ENCODE measurements around the gene CDYL2. TPM values are rescaled to one million over a fixed set of nuclear protein-coding genes. Genes with fewer than 3 reads are reported as not detected.
"Not testable (repeated sequence)": the region's sequence is repeated elsewhere in the genome, so short reads cannot be mapped to it uniquely, and the experiment has no call there.

The CDYL2 gene, protein sequence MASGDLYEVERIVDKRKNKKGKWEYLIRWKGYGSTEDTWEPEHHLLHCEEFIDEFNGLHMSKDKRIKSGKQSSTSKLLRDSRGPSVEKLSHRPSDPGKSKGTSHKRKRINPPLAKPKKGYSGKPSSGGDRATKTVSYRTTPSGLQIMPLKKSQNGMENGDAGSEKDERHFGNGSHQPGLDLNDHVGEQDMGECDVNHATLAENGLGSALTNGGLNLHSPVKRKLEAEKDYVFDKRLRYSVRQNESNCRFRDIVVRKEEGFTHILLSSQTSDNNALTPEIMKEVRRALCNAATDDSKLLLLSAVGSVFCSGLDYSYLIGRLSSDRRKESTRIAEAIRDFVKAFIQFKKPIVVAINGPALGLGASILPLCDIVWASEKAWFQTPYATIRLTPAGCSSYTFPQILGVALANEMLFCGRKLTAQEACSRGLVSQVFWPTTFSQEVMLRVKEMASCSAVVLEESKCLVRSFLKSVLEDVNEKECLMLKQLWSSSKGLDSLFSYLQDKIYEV
- 5.3 TPM for total RNA-seq

DNA sequence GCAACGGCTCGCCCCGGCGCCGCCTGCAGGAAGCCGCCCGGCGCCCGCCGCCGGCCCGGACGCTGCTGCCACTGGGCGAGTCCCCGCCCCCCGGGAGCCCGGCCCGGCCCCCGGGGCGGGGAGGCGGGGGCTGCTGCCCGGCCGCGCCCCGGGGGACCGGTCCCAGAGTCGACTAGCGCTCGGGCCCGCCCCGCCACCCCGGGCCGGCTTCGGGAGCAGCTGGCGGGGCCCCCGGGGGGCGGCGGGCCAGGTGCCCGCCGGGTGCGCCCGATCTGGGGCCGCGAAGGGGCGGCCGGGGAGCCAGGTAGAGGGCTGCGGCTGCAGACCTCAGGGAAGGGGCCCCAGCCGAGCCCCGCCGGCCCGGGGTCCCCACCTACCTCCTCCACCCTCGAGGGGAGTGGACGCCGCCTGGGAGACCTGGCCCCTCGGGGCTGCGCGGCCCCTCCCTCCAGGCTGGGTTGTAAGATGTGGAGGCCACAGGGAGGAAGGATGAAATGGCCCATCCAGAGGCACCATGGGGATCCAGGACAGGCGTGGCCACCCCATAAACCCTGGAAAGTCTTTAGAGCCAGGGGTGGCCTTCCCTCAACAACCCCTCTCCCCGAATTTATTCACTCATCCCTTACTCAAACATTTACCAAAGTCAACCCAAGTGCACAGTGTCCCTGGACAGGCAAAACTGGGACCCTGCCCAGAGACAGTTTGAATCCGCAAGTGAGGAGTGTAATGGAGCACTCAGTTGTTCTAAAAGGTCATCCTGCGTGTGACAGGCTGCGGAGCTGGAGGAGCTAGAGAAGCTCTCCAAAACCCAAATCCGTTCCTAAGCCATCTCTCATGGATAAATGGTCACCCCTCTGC, at the start of gene CDYL2:
CDYL2 (minus strand) TSS at position 73 of the 858 bp plus-strand sequence. CDS start 425 bp downstream, outside the sequence.
- ATAC-seq: peak; percentile 59

DNA sequence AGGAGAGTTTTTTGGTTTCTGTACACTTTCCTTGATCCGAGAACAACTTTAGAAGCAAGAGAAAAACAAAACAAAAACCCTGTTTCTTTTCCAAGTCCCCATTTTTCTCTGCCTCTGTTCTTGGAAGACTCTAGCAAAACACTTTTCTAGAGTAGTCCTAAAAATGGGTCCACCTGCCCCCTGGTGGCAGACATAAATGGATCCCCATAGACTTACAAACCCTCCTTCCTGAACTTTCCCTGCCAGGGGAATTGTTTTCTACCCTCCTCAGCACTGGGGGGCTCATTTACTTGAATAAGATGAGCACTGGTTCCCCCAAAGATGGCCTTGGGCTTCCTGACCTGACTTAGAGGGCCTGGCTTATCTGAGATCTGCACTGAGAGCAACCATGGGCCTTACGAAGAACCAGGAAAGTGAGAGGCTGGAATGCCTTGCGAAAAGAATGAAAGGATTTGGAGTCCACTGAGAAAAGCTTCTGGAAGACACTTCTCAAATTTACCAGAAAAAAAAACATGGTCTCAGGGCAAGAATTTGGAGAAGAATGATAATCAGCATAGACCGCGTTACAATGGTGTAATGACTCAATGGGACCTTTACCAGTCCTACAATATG, 48.0 kb upstream of the CDYL2 start:
- ATAC-seq: no peak

DNA sequence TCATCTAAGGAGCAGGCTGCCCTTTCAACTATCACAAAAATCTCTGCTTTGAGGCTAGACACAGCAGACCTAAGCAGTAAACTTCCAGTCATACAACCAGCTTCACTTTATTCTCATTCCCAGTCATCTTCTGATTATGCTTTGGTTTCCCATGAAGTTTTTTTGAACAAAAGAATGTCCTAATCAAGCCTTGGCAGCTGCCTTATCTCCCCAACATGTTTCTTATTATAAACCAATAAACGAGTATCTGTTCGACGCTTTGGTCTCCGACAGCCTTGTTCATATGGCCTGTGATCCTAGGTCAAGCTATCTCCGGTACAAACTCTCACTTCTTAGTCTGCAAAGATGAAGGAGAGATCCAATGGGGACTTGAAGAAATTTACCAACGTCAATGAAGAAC, 47.4 kb upstream of the CDYL2 start:
- no peak for ATAC-seq

DNA sequence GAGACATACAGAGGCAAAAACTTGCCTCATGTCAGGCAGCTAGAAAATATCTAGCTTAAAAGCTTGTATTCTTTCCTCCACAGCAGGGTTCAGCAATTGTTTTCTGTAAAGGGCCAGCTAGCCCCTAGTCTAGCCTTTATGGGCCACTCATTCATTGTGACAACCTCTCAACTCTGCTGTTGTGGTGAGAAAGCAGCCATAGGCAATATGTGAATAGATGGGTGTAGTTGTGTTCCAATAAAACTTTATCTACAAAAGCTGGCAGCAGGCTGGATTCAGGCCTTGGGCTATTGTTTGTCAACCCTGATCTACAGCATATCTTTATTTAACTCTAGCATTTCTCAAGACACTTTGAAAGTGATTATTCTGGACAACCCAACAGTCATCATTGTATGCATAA, 46.4 kb upstream of the CDYL2 start:
- ATAC-seq: no peak

DNA sequence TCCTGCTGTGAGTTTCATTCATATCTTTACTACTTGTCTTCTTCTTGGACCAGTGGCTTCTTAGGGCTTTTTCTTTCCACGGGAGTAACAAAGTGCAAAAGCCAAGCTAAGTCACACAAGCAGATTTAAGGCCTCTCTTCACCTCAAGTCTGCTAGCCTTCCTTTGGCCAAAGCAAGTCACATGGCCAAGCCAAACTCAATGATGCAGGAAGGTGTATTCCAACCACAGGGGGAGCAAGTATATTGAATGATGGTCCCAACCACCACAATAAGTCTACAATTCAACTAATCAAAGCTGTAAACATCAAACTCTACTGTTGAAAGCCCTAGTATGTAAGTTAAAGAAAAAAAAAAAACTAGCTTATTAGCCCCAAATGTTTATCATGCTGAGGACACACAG, 44.5 kb upstream of the CDYL2 start:
- ATAC-seq: no peak

DNA sequence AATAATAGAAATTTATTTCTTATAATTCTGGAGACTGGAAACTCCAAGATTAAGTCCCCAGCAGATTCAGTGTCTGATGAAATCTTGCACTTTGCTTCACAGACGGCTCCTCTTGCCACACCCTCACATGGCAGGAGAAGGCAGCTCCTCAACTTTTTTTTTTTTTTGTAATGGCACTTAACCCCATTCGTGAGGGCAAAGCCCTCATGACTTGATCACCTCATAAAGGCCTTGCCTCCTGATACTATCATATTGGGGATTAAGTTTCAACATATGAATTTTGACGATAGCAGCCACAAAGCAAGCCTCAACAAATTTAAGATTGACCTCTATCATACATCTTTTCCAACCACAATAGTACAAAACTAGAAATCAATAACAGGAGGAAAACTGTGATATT, 42.3 kb upstream of the CDYL2 start:
- ATAC-seq: no peak

DNA sequence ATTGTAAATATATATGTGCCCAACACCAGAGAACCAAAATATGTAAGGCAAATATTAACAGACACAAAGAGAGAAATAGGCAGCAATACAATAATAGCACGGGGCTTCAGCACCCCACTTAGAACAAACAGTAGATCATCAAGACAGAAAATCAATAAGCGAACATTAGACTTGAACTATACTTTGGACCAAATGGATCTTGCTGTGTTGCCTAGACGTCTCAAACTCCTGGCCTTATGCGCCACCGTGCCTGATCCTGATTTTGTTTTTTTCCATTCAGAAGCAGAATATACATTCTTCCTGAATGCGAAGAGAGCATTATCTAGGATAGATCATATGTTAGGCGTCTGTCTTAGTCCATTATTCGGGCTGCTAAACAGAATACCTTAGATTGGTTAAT, 41.9 kb upstream of the CDYL2 start:
- no peak for ATAC-seq

DNA sequence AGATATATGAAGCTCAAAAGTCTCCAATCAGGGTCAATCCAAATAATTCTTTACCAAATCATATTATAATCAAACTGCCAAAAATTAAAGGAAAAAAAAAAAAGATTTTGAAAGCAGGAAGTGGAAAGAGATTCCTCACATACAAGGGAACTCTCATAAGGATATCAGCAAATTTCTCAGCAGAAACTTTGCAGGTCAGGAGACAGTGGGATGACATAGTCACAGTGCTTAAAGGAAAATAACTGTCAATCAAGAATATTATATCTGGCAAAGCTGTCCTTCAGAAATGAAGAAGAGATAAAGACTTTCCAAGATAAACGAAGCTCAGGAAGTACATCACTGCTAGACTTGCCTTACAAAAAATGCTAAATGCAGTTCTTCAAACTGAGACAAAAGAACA, 40.0 kb upstream of the CDYL2 start:
- no peak for ATAC-seq

DNA sequence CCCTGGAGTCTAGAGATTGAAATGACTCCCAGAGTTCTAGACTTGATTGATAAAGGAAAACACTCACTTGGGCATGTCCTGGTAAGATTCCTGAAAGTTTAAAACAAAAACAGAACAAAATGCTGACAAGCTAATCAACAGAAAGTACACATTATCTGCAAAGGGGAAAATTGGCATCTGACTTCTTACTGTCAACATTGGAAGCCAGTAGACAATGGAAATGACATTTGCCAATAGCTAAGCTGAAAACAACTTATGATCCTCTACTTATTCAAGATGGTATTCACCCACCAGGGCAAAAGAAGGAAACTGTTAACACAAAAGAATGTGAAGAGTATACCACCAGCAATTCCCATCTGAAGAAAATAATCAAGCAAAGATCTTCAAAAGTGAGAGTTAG, 36.8 kb upstream of the CDYL2 start:
- no peak for ATAC-seq

DNA sequence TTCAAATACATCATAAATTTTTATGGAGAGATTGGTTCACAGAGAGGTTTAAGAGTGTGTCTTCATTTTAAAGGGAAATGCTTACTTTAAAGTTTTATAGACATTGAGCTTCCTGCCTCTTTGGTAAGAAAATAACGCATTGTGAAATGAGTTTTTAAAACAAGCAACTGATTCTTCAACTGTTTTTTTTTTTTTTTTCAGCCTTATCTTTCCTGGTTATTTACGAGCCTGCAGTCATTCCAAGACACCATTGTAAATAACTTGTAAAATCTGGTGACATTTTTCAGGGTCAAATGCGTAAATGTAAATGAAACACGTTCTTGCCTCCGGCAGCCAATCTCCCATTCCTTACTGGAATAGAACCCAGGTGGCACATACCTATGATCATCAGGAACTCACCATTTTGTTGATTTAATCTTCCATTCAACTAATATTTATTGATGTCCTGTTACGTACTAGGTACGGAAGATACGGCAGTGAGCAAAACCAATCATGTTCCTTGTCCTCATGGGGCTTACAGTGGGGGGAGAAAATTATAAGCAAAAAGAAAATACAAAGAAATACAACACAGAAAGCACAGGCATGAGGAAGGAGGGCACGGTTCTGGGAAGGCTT, 33.2 kb upstream of the CDYL2 start:
- ATAC-seq: no peak

DNA sequence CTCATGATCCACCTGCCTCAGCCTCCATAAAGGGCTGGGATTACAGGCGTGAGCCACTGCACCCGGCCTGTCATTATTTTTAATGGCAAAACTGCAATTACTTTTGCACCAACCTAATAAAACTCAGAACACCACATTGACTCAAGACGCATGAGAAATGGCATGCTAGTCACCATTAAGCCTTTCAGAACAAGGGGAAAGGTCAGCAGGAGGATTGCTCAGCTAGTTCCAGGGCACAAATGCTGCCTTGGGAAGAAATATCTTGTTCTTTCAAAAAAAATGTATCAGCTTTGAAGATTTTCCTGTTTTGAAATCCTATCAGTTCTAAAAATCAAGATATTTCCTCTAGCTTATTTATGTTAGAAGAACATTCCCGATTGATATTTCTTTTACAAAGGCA, 32.4 kb upstream of the CDYL2 start:
- ATAC-seq: no peak

DNA sequence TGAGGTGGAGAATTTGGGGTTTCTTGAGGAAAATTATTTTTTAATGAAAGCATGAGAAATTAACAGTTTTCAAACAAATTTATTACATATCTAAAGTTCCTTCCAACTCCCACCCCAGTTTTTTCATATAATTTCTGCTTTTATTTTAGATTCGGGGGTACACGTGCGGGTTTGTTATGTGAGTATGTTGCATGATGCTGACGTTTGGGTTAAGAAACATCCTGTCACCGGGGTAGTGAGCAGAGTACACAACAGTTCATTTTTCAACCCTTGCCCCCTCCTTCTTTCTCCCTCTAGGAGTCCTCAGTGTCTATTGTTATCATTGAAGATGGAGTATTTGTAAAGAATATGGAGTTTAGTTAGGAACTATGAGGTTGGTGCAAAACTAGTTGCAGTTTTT, 31.8 kb upstream of the CDYL2 start:
- ATAC-seq: no peak

DNA sequence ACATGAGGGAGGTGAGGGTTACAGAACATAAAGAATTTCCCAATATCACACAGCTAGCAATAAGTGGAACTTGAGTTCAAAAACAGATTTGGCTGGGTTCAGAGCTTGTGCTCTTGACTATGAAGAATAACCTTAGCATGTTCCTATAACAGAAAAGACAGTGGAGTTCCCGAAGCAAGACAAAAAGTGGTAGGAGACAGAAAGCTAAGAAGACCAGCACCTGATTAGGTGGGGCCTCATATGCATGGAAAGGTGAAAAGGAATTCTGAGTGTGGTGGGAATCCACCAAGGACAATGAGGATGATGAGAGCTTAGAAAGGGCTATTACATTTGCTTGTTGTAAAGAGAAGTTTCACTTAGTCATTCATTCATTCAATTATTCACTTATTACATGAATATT, 26.6 kb upstream of the CDYL2 start:
- no peak for ATAC-seq

DNA sequence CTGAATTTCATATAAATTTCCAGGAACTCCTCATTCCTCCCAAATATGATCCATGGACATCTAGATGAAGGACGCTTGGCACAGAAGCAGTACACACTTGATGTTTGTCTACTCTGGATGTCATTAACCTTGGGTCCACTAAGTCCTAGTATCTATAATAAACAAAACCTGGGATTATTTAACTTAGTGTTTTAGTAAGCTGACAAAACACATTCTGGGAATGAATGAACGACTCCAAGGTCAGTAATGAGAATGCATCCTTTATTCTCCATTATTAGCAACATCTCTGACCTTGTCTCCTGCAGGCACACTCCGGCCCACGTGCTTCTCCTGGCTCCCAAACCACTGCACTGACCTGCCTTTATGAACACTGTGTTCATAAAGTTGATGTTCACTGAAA, 24.1 kb upstream of the CDYL2 start:
- ATAC-seq: no peak

DNA sequence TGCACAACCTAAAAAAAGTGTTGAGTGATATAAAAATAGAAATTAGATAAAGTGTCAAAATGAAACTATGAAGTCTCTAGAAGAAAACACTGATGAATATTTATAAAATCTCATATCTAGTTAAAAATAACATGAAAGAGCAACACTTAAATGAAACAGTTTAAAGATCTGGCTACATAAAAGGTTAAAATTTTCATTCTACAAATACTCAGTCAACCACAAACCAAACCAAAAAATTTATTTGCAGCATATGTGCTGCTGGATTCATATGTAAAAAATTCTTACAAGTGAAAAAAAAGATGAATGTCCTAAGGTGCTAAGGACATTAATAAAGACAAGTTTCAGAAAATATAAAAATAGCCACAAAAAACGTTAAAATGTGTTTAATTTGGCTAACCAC, 22.6 kb upstream of the CDYL2 start:
- ATAC-seq: no peak

DNA sequence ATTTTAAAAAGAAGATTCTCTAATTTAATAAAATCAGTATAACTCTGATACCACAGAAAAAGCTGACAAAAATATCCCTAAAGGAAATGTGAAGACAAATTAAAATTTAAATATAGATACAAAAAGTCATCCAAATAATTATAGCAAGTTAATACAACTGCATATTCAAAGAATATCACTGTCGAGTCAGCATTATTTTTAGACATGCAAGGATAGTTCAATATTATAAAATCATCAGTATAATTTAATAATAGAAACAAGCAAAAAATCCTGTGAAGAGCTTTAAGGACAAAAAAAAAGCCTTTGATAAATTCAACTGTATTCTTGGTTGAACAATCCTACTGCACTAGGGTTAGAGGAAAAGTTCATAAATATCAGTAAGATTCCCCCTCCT, 21.0 kb upstream of the CDYL2 start:
- ATAC-seq: no peak

DNA sequence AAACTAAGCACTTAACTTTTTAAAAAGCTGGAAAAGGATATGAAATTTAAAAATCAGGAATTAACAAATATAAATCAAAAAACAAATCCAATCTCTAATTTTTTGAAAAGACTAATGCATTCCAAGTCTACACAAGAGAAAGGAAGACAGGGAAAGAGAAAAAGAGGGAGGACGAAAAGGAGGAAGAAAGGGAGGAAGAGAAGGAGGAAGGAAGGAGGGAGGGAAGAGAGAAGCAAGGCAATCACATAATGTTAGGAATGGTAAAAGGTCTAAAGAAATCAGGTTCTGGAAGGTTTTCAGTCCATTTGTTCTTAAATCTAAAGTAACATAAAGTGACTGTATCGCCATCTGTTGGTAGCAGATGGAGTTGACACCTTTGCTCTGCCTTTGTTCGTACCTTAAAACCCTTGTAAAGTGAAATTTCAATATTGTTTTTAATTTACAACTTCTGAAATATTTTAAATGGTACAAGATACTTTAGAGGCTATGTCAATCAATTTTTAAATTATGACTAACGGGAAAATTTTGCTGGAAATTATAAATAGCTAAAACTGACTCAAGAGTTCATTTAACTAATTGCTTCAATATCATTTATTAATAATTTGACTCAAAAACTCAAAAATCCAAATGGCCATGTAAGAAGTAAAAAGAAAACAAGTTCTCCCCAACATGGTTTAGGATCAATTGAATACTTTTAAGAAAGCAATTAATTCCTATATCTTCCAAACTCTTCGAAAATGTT, 20.4 kb upstream of the CDYL2 start:
- no peak for ATAC-seq

DNA sequence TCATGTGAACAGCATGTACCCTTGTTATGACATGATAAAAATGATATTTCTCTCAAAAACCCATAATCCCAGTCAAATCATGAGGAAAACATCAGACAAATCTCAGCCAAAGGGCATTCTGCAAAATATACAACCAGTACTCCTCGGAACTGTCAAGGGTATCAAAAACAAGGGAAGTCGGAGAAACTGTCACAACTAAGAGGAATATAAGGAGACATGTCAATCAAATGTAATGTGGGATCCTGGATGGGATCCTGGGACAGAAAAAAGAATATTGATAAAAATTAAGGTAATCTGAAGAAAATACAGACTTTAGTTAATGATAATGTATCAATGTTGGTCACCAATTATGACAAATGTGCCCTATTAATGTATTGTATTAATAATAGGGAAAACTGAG, 15.6 kb upstream of the CDYL2 start:
- no peak for ATAC-seq

DNA sequence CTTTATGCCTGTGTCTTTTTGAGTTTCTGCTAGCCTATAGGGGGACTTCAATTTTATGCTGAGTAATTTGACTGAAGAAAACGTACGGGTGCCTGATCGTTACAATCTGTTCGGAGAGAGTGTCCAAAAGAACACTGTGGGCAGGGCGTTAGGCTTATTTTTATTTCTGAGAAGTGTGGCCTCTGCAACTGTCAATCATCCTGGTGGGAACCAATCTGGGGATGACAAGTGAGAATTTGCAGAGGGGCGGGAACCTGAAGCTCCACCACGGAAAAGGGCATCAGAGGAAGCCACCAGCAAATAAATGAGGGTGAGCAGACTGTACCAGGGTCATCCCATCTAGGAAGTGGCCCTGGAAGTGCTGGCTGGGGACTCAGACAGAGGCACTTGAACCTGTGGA, 12.0 kb upstream of the CDYL2 start:
- ATAC-seq: no peak

DNA sequence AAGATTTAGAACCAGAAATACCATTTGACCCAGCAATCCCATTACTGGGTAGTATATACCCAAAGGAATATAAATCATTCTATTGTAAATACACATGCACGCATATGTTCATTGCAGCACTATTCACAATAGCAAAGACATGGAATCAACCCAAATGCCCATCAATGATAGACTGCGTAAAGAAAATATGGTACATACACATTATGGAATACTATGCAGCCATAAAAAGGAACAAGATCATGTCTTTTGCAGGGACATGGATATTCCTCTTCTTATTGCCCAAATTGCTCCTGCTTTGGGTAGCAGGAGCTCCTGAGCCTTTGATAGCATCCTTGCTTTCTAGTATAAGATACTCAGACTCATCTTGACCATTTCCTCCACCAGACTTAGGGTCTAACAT, 10.9 kb upstream of the CDYL2 start:
- ATAC-seq: not testable (repeated sequence)

DNA sequence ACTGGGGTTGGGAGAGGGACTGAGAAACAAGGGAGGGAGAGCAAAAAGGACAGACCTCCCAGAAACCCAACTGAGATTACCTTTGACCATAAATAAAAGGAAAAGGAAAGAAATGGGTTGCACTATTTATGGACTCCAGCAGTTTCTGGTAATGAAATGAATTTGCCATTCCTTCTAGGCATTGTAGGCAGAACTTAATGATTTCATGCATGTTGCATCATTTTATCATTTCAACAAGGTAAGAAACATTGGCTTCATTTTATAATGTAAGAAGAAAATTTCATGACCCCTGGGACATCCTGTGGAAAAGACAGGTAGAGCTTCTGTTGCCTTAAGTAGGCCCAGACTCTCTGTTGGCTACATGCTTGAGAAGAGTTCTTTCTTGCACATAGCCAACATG, 8.2 kb upstream of the CDYL2 start:
- ATAC-seq: no peak

DNA sequence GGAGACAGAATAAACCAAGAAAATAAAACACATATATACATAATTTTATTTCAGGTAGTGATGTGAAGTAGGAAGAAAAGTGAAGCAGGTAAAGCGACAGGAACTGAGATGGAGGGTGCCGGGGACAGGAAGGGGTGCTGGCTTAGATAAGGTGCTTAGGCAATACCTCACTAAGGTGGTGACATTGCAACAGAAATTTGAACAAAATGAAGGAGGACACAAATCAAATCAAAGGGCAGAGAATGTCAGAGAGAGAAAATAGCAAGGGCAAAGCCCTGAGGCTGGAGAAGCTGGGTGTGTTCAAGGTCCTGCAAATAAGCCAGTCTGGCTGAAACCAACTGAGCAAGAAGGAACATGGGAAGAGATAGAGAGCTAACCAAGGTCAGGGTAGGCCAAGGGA, 5.0 kb upstream of the CDYL2 start:
- no peak for ATAC-seq

Data from esophagus mucosa (tissue), 1 donor.